ENCODE data around the gene KDM1B.
"Not testable (repeated sequence)": the region's sequence is repeated elsewhere in the genome, so short reads cannot be mapped to it uniquely, and the experiment has no call there.

Gene KDM1B

DNA sequence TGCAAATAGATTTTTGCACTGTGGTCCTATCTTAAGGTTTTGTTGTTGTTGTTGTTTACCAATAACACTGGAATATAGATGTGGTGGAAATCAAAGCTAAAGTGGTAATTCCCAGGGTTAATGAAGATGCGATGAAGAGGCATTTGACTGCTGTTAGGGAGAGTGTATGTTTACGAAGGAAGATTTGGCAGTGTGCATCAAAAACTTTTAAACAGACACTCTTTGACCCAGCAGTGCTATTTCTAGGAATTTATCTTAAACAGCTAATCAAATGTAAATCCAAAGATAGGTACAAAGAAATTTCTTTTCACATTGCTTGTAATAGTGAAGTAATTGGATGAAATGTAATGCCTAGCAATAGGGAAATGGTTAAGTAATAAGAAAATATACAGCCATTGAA, 34.0 kb downstream of the KDM1B start:
- DNase-seq (ENCODE audit: low read depth) = no peak

DNA sequence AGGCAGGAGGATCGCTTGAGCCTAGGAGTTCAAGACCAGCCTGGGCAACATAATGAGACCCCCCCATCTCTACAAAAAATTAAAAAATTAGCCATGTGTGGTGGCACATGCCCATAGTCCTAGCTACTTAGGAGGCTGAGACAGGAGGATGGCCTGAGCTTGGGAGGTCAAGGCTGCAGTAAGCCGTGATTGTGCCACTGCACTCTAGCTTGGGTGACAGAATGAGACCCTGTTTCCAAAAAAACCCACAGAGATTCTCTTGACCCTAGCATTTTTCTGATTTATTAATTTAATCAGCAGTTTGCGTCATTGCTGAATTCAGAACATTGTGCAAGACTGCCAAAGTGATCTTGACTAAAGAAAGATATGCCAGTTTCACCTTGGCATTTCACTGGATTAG, 36.8 kb downstream of the KDM1B start:
- no peak for DNase-seq (ENCODE audit: low read depth)

DNA sequence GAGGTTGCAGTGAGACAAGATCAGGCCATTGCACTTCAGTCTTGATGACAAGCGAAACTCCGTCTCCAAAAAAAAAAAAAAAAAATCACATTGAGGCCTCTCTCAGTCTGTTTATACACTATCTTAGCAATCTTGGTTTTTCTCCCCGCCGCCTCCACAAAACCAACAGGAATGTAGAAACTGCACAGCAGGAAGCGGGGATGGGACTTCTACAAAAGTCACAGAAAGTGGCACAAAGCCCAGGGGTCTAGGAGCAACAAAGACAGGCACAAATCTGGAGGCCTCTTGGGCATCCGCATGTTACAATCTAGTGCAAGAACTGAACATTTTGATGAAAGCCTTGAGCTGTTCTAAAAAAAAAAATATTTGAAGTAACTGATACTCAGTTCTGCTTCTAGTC, 48.6 kb downstream of the KDM1B start:
- DNase-seq (ENCODE audit: low read depth) = peak; percentile 27

- no peak for DNase-seq (ENCODE audit: low read depth)
Observed at GRCh38 chr6:18204691-18205090, 49.5 kb downstream of the KDM1B start.

GRCh38 chr6:18206591-18206990, 51.4 kb downstream of the KDM1B start:
- DNase-seq (ENCODE audit: low read depth) = no peak

DNA sequence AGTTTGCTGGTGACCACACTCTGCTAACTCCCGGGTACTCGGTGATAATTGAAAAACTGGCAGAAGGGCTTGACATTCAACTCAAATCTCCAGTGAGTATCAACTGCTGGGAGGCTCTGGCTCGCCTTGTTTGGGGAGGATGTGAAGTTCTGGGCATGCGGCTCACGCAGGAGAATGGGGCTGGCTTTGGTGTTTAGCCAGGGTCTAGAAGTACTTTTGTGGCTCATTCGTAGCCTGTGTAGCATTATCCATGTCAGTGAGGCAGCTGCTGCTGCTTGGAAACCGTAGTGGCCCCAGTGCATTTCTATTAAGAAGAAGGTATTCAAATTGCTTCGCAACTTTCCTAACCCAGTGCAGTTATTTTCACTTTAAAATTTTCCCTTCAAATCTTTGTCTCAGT, 52.2 kb downstream of the KDM1B start:
- DNase-seq (ENCODE audit: low read depth) = no peak

DNA sequence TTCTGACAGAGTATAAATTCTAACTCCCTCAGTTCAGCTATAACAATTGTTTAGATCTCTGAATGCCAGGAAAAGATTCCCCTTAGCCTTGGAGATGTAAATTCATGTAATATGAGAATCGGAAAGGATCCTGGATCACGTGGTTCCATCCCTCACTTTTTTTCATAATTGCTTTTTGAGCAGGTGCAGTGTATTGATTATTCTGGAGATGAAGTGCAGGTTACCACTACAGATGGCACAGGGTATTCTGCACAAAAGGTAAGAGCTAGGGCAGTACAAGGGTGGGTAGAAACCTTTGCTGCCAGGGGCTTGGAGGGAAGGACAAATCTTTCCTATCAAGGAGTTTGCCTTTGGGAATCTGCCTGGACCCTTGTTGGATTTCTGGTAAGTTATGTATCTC, 52.7 kb downstream of the KDM1B start:
- DNase-seq (ENCODE audit: low read depth) = no peak

DNA sequence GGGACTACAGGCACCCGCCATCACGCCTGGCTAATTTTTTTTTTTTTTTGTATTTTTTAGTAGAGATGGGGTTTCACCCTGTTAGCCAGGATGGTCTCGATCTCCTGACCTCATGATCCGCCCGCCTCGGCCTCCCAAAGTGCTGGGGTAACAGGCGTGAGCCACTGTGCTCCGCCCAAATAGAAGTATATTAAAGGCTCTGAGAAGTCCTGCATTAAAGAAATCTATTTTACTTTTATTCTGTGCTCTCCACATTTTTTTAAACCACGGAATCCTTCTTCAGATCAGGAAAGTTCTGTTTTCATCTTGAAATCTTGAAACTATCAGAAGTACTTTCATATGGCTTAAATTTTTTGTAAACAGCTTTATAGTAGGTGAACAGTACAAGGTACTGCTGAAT, 53.6 kb downstream of the KDM1B start:
- DNase-seq (ENCODE audit: low read depth) = not testable (repeated sequence)

GRCh38 chr6:18209539-18210197, 54.4 kb downstream of the KDM1B start:
- DNase-seq (ENCODE audit: low read depth) = no peak

GRCh38 chr6:18210707-18211106, 55.5 kb downstream of the KDM1B start:
- DNase-seq (ENCODE audit: low read depth) = no peak

DNA sequence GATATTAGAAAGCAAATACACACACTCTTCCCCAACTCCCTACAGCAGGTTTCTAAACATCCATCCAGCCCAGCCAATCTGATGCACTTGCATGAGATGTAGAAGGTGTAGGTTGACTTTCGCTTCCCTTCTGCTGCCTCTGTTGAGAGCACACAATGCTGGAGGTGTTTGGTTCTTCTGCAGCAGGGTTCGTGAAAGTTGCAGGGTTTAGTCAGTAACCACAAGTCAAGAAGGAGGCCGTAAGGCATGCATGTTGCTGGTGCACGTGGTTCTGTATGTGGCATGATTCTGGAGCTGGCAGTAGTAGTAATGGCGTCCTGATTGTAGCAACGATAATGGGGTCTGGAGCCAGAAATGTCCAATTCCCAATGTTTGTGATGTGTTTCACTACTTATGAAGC, 56.1 kb downstream of the KDM1B start:
- DNase-seq (ENCODE audit: low read depth) = no peak

- no peak for DNase-seq (ENCODE audit: low read depth)
Observed at GRCh38 chr6:18212231-18212630, 57.0 kb downstream of the KDM1B start.

GRCh38 chr6:18213439-18213838, 58.2 kb downstream of the KDM1B start:
- no peak for DNase-seq (ENCODE audit: low read depth)

GRCh38 chr6:18214003-18214402, 58.8 kb downstream of the KDM1B start:
- DNase-seq (ENCODE audit: low read depth) = no peak

DNA sequence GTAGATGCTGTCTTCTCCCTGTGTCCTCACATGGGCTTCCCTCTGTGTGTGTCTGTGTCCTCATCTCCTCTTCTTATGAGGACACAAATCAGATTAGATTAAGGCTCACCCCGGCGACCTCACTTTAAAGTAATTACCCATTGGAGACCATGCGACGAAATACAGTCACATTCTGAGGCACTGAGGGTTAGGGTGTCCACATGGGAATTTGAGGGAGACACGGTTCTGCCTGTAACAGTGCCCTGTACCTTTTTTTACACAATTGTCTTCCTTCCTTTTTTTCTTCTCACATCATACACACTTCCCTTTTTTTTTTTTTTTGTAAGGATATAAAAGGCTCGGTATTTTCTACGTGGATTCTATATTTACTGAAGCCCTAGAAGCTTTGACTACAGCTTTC, 60.2 kb downstream of the KDM1B start:
- no peak for DNase-seq (ENCODE audit: low read depth)

DNA sequence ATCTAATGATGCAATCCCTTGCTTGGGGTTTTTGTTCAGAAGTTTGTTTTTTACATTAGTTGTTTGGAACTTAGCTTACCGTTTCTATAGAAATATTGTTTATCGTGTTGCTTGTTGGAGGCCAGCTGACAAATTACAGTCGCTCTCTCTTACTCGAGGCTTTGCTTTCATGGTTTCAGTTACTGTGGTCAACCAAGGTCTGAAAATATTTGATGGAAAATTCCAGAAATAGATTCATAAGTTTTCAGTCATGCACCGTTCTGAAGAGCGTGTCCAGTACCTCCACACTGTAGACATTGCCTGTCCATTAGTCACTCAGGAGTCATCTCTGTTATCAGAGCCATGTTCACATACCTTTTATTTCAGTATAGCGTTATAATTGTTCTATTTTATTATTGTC, 61.2 kb downstream of the KDM1B start:
- peak; percentile 94 for DNase-seq (ENCODE audit: low read depth)

DNA sequence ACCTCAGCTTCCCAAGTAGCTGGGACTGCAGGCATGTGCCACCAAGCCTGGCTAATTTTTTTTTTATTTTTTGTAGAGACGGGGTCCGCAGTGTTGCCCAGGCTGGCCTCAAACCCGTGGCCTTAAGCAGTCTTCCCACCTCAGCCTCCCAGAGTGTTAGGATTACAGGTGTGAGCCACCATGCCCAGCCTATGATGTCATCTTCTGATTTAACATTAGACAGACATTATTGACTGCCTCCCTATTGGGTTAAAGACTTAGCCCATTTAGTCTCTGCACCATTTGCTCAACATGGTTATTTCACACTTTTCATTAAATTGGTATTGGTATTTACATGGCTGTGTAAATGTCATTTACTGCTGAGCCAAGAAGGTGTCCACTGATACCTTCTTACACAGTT, 63.0 kb downstream of the KDM1B start:
- DNase-seq (ENCODE audit: low read depth) = no peak

GRCh38 chr6:18219591-18219990, 64.4 kb downstream of the KDM1B start:
- DNase-seq (ENCODE audit: low read depth) = no peak

DNA sequence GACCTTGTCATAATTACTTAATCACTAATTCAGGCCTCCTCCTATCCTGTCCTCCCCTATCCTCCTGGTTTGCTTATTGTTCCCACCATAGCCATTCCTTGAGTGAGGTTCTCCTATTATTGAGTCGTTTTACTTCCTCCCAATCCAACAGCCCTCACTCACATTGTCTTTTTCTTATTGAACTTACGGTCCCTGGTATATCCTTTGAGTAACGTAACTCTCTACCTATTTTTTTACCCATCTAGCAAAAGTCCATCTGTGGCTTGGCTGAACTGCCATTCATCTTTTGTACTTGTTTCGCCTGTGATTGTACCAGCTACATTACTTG, 66.0 kb downstream of the KDM1B start:
- DNase-seq (ENCODE audit: low read depth) = no peak

- peak; percentile 78 for DNase-seq (ENCODE audit: low read depth)
Observed at GRCh38 chr6:18226451-18227105, 71.4 kb downstream of the KDM1B start.

- not testable (repeated sequence) for DNase-seq (ENCODE audit: low read depth)
Observed at GRCh38 chr6:18227166-18227565, 71.9 kb downstream of the KDM1B start.

DNA sequence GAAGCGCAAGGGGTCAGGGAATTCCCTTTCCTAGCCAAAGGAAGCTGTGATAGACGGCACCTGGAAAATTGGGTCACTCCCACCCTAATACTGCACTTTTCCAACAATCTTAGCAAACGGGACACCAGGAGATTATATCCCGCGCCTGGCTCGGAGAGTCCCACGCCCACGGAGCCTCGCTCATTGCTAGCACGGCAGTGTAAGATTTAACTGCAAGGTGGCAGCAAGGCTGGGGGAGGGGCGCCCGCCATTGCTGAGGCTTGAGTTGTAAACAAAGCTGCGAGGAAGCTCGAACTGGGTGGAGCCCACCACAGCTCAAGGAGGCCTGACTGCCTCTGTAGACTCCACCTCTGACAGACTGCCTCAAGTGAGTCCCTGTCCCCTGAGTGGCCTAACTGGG, 73.4 kb downstream of the KDM1B start:
- DNase-seq (ENCODE audit: low read depth) = not testable (repeated sequence)

DNA sequence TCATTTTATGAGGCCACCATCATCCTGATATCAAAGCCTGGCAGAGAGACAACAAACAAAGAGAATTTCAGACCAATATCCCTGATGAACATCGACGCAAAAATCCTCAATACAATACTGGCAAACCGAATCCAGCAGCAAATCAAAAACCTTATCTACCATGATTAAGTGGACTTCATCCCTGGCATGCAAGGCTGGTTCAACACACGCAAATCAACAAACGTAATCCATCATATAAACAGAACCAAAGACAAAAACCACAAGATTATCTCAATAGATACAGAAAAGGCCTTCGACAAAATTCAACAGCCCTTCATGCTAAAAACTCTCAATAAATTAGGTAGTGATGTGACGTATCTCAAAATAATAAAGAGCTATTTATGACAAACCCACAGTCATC, 76.6 kb downstream of the KDM1B start:
- not testable (repeated sequence) for DNase-seq (ENCODE audit: low read depth)

DNA sequence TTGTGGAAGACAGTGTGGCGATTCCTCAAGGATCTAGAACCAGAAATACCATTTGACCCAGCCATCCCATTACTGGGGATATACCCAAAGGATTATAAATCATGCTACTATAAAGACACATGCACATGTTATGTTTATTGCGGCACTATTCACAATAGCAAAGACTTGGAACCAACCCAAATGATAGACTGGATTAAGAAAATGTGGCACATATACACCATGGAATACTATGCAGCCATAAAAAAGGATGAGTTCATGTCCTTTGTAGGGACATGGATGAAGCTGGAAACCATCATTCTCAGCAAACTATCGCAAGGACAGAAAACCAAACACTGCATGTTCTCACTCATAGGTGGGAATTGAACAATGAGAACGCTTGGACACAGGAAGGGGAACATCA, 78.5 kb downstream of the KDM1B start:
- not testable (repeated sequence) for DNase-seq (ENCODE audit: low read depth)
